Measurements from ENCODE around the gene GJB4.
"Not testable (repeated sequence)": the region's sequence is repeated elsewhere in the genome, so short reads cannot be mapped to it uniquely, and the experiment has no call there.

The GJB4 gene

GRCh38 chr1:34806396-34806795, 46.9 kb downstream of the GJB4 start:
- no peak for TF ChIP-seq CTCF (IDR thresholded peaks at IDR 0.05; ENCODE audit: low read depth, low read length)
- no peak overlapping the region for H3K4me3 ChIP-seq (ENCODE audit: low read depth, low read length)

GRCh38 chr1:34808051-34808810, 48.7 kb downstream of the GJB4 start:
- no peak for TF ChIP-seq CTCF (IDR thresholded peaks at IDR 0.05; ENCODE audit: low read depth, low read length)
- no peak overlapping the region for H3K4me3 ChIP-seq (ENCODE audit: low read depth, low read length)

GRCh38 chr1:34810781-34811180, 51.2 kb downstream of the GJB4 start:
- not testable (repeated sequence) for H3K4me3 ChIP-seq (ENCODE audit: low read depth, low read length)

Measured in WI38 (cell line).